ENCODE data around the gene AP1S1.

AP1S1 gene

GRCh38 chr7:101169838-101170551 lies 15.7 kb downstream of the AP1S1 start:
- in situ Hi-C loops (cut with MboI; ENCODE audit: low sequenced_read_pairs) = no loop called here

- in situ Hi-C loops (cut with MboI; ENCODE audit: low sequenced_read_pairs) = no loop called here
Measured at GRCh38 chr7:101170617-101171441, 16.6 kb downstream of the AP1S1 start.

- in situ Hi-C loops (cut with MboI; ENCODE audit: low sequenced_read_pairs) = no loop called here
Measured at GRCh38 chr7:101171442-101171837, 17.2 kb downstream of the AP1S1 start.

- in situ Hi-C loops (cut with MboI; ENCODE audit: low sequenced_read_pairs) = no loop called here
Measured at GRCh38 chr7:101172005-101172853, 18.0 kb downstream of the AP1S1 start.

- in situ Hi-C loops (cut with MboI; ENCODE audit: low sequenced_read_pairs) = no loop called here
Measured at GRCh38 chr7:101172854-101173751, 18.8 kb downstream of the AP1S1 start.

GRCh38 chr7:101173752-101174244 lies 19.5 kb downstream of the AP1S1 start:
- in situ Hi-C loops (cut with MboI; ENCODE audit: low sequenced_read_pairs) = no loop called here

DNA sequence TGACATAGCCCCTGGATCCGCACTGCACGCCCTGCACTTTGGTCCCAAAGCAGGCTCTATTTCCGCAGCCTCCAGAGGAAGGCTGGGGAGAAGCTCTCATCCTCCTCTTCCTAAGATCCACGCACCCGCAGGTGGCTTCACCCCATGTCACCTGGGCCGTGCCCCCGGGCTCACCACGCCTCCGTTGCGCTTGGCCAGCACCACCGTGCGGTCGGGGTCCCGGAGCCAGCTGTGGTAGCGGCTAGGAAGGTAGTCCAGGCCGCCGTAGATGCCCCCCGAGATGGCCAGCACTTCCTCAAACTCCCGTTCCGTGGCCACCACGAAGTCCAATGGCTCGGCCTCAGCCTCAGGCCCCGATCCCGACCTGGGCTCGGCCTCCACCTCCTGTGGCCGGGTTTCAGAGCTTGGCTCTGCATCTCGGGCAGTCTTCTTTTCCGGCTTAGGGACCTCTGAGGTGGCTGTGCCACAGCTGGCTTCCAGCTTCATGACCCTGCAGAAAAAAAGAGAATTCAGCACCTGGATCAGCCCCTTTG lies 20.1 kb downstream of the AP1S1 start:
- in situ Hi-C loops (cut with MboI; ENCODE audit: low sequenced_read_pairs) = no loop called here

- in situ Hi-C loops (cut with MboI; ENCODE audit: low sequenced_read_pairs) = no loop called here
Measured at GRCh38 chr7:101175664-101176063, 21.4 kb downstream of the AP1S1 start.

- in situ Hi-C loops (cut with MboI; ENCODE audit: low sequenced_read_pairs) = no loop called here
Measured at GRCh38 chr7:101177644-101178043, 23.4 kb downstream of the AP1S1 start.

DNA sequence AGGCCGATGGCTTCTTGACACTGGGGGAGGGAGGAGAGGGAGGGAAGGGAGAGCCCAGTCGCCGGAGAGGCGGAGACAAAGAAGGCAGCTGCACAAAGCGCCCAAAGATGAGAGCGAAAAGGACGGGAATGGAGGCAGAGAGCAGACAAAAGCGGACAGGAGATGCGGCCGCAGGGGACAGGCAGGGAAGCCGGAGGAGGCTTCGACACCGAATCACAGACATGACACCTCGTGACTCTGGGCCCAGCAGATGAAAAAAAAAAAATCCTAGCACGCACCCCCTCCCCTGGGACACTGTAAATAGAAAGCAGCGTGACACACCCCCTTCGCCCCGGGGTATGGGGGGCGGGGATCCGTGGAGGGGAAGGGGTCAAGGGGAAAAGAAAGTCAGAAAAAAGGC lies 24.8 kb downstream of the AP1S1 start:
- in situ Hi-C loops (cut with MboI; ENCODE audit: low sequenced_read_pairs) = no loop called here

- in situ Hi-C loops (cut with MboI; ENCODE audit: low sequenced_read_pairs) = no loop called here
Measured at GRCh38 chr7:101179713-101180112, 25.4 kb downstream of the AP1S1 start.

GRCh38 chr7:101180130-101180755 lies 26.0 kb downstream of the AP1S1 start, which contains the start of gene NAT16:
NAT16 (minus strand) TSS chr7:101180293; CDS start chr7:101174807, 5,486 bp downstream.
- in situ Hi-C loops (cut with MboI; ENCODE audit: low sequenced_read_pairs) = no loop called here

DNA sequence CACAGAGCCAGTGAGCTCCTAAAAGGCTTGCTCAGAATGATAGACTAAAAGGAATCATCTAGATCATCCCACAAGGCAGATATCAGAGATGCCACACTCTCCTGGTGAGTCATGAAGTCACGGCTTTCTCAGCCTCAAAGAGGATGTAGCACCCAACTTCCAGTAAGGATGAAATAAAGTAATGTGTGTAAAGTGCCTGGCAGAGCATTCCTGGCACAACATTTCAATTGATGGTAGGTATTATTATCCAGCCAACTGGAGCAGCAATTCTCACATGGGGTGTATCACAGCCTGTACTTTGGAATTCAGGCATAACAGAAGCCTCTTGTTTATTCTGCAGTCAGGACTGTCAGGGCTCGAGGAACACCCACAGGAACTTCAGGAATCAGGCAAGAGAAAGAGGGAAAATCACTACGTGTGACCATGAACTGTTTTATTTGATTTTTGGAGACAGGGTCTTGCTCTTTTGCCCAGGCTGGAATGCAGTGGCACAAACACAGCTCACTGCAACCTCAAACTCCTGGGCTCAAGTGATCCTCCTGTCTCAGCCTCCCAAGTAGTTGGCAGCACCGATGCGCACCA lies 31.1 kb downstream of the AP1S1 start:
- in situ Hi-C loops (cut with MboI; ENCODE audit: low sequenced_read_pairs) = no loop called here

DNA sequence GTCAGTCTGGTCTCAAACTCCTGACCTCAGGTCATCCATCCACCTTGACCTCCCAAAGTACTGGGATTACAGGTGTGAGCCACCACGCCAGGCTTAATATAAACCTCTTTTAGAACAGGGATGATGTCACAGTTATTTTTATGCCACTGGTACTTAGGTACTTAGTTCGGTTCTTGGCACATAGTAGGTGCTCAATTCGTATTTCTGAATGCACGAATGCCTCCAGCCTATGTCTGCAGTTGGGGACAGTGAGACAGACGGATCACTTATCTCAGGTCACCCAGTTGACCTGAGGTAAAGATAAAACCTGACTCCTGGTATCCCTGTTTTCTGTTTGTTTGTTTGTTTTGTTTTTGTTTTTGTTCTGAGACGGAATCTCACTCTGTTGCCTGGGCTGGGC lies 31.9 kb downstream of the AP1S1 start:
- in situ Hi-C loops (cut with MboI; ENCODE audit: low sequenced_read_pairs) = no loop called here

DNA sequence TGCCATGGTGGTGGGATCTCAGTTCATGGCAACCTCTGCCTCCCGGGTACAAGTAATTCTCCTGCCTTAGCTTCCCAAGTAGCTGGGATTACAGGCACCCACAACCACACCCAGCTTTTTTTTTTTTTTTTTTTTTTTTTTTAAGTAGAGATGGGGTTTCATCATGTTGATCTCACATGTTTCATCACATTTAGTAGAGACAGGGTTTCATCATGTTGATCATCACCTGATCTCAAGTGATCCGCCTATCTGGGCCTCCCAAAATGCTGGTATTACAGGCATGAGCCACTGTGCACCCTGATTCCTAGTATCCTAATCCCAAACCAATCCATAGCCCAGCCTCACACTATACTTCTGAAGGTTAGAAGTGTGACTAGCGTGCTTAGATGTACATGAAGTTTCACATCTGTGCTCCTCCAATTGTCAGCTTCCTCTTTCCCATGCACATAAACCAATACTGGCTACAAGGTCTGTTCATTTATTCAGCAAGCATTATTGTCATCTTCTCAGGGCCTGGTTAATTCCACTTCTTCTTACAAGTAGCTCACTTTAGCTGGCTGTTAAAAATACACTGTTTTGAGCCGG lies 32.7 kb downstream of the AP1S1 start:
- in situ Hi-C loops (cut with MboI; ENCODE audit: low sequenced_read_pairs) = no loop called here

DNA sequence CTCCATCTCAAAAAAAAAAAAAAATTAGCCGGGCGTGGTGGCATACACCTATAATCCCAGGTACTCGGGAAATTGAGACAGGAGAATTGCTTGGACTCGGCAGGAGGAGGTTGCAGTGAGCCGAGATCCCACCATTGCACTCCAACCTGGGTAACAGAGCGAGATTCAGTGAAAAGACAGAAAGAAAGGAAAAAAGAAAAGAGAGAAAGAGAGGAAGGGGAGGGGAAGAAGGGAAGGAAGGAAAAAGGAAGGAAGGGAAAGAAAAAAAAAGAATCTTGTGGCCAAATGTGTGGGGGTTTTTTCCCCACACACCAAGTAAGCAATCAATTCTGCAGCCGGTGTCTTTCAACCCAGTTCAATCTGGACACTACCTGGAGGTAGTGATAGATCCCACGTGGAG lies 34.8 kb downstream of the AP1S1 start:
- in situ Hi-C loops (cut with MboI; ENCODE audit: low sequenced_read_pairs) = no loop called here

DNA sequence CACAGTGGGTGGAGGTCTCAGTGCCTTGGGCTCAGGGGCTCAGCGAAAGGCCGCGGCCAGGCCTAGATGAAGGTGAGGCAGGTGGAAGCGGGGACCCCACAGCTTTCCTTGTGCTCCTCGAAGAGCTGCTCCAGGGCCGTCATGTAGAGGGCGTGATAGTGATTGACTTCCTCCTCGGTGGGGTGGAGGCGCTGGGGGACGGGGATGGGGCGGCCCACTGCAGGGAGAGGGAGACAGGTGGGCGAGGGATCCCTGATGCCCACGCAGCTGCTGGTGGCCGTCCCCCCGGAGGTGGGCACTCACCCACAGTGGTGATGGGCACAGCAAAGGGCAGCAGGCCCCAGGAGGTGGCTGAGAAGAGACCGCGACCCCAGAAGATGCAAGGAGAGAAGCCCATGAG lies 41.6 kb downstream of the AP1S1 start:
- in situ Hi-C loops (cut with MboI; ENCODE audit: low sequenced_read_pairs) = no loop called here

DNA sequence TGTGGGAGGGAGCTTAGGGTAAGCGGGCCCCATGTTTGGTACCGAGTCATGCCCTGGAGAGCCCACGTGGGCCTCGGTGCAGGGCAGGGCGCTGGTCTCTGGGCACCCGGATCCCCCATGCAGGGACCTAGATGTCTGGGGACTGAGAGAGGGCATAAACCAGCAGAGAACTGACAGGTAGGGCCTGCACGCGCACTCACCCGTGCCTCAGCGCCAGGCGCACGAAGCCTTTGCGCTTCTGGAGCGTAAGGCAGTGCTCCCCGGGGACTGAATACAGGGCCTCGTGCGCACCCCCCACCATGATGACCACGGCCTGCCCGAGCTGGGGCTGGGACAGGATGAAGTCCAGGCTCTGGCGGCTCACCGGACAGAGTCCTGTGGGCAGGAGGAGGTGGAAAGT lies 43.7 kb downstream of the AP1S1 start:
- in situ Hi-C loops (cut with MboI; ENCODE audit: low sequenced_read_pairs) = no loop called here

GRCh38 chr7:101198476-101198875 lies 44.2 kb downstream of the AP1S1 start:
- in situ Hi-C loops (cut with MboI; ENCODE audit: low sequenced_read_pairs) = no loop called here

All from HL-60/S4 (cell line).